GM12891 (cell line): ENCODE measurements around the gene CHD1L.

Experiments
- POLR2A ChIP-seq: IDR thresholded peaks from 2 replicates; pipeline ENCODE4 v1.6.1; 2011; ENCODE audit warnings: low read depth, low read length, control low read depth
- POLR2AphosphoS5 ChIP-seq: IDR thresholded peaks from 2 replicates; pipeline ENCODE4 v1.6.1; 2011; ENCODE audit warnings: low read depth, low read length, control low read depth
- POU2F2 ChIP-seq: IDR thresholded peaks from 2 replicates; pipeline ENCODE4 v1.6.1; 2011; ENCODE audit warnings: low read depth, mild to moderate bottlenecking, control low read depth, low read length, moderate library complexity
- SPI1 ChIP-seq: IDR thresholded peaks from 2 replicates; pipeline ENCODE4 v1.6.1; 2011; ENCODE audit warnings: low read depth, low read length, control low read depth
- TAF1 ChIP-seq: IDR thresholded peaks from 2 replicates; pipeline ENCODE4 v1.6.1; 2011; ENCODE audit warnings: low read depth, low read length, control low read depth

DNA sequence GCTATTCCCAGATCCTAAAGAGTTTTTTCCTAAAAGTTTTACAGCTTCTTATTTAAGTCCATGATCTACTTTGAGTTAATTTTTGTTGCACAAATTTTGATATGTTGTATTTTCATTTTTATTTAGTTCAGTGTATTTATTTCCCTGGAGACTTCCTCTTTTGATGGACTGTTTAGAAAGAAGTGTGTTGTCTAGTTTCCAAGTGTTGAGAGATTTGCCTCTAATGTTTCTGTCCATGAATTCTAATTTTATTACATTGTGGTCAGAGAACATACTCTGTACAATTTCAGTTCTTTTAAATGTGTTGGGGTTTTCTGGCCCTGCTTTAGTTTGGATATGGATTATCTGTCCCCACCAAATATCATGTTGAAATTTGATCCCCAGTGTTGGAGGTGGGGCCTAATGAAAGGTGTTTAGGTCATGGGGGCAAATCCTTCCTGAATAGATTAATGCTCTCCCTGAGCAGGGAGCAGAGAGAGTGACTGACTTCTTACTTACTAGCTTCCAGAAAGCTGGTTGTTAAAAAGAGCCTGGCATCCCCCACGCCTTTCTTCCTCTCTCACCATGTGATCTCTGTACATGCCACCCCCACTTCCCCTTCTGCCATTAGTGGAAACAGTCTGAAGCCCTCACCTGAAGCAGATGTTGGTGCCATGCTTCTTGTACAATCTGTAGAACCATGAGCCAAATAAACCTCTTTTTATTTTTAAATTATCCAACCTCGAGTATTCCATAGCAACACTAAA lies 4.6 kb downstream of the CHD1L start:
- TF ChIP-seq TAF1 = no peak
- TF ChIP-seq POLR2A = no peak
- no peak for TF ChIP-seq POLR2AphosphoS5
- peak; percentile 83 for TF ChIP-seq SPI1
- no peak for TF ChIP-seq POU2F2
